Gastrocnemius medialis (tissue), 4 donors: Measurements from ENCODE around the gene GHRL. TPM values are rescaled to one million over a fixed set of nuclear protein-coding genes. Genes with fewer than 3 reads are reported as not detected.

ENCODE experiments used
- ATAC-seq, 2 donors: fragments of 150-250 bp; one replicate each; pipeline ENCODE4 v1.9.1; 2016
- DNase-seq, 2 donors: peaks; one replicate each; pipeline ENCODE4 v3.0.0-alpha.2; 2019
- H3K27ac ChIP-seq, 4 donors: fragments of 200-600 bp; sonication (generic); 1 replicate in 1 of 4; 2 replicates in 3 of 4; pipeline ENCODE4 v1.5.1; 2016 to 2018; ENCODE audit warnings: mild to moderate bottlenecking in 2 of 4, moderate library complexity in 1 of 4
- H3K27me3 ChIP-seq, 3 donors: fragments of 200-600 bp; sonication (generic) in 2 of 3; 1 replicate in 1 of 3; 2 replicates in 2 of 3; pipeline versions ENCODE4 v1.5.1 to v1.6.0; 2016 to 2019; ENCODE audit warnings: mild to moderate bottlenecking in 1 of 3, moderate library complexity in 1 of 3
- H3K36me3 ChIP-seq, 2 donors: fragments of 200-600 bp; sonication (generic) in 1 of 2; one replicate each; pipeline ENCODE4 v1.5.1; 2017 to 2018
- H3K4me1 ChIP-seq, 2 donors: fragments of 200-600 bp; sonication (generic) in 1 of 2; one replicate each; pipeline ENCODE4 v1.5.1; 2016 to 2017; ENCODE audit warnings: mild to moderate bottlenecking in 2 of 2
- H3K4me3 ChIP-seq, 4 donors: fragments of 200-600 bp; sonication (generic) in 3 of 4; 1 replicate in 1 of 4; 2 replicates in 3 of 4; pipeline ENCODE4 v1.5.1; 2016 to 2019; ENCODE audit warnings: mild to moderate bottlenecking in 2 of 4
- H3K9me3 ChIP-seq, 3 donors: fragments of 200-600 bp; sonication (generic) in 2 of 3; 1 replicate in 1 of 3; 2 replicates in 2 of 3; pipeline ENCODE4 v1.5.1; 2016 to 2019
- POLR2A ChIP-seq, 2 donors: fragments of 450-650 bp; IDR thresholded peaks; one replicate each; pipeline ENCODE4 v1.6.1; 2017; ENCODE audit warnings: antibody characterized with exemption in 2 of 2, mild to moderate bottlenecking in 2 of 2, moderate library complexity in 2 of 2
- in situ Hi-C, 4 donors: fragments of 200-750 bp; cut with MboI; loops; one replicate each; pipeline versions ENCODE4 v1.15.0 to v1.8.0; 2017; ENCODE audit warnings: low sequenced_read_pairs in 4 of 4
- intact Hi-C: fragments of 100-400 bp; cut with DNase I; formaldehyde crosslinking; loops from one replicate; pipeline ENCODE4 v1.15.1; 2023; ENCODE audit warnings: low total_unique reads
- total RNA-seq, 4 donors: library from RNA; depleted of rRNA; stranded (reverse); fragments of >200 nt; gene quantifications; one replicate each; pipeline versions ENCODE4 v1.1.0 to v1.2.3, GENCODE V29; 2016
- TF ChIP-seq, protein P1 (sequence below), 5 experiments: fragments of 450-650 bp in 3 of 5; fragments of 200-600 bp in 2 of 5; sonication (generic) in 2 of 5; IDR thresholded peaks in 4 of 5; conservative IDR thresholded peaks in 1 of 5; 1 replicate in 4 of 5; 2 replicates in 1 of 5; pipeline ENCODE4 v1.5.1; 2016 to 2019; ENCODE audit warnings: antibody characterized with exemption in 5 of 5, mild to moderate bottlenecking in 3 of 5, moderate library complexity in 3 of 5

GHRL gene
- total RNA-seq, 4 donors from 2014 or later = not detected

DNA sequence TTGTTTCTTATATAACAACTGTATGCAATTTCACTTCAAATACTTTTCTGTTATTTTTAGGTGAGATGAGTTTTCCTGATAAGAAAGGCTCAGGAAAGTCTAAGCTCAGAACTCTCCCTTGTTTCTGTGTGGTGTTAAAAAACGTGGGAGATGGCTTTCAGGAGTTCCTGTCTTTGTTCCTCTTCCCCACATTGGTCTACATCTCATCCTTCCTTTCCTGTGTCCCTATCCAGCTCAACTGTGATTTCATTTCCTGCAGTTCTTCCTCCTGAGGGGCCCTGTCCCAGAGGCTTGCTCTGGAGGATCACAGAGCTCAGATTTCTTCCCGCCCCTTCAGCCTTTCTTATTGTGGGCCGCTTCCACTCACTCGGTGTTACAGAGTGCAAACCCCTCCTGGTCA lies 17.0 kb upstream of the GHRL start:
- H3K27me3 ChIP-seq = no peaks in the 10 kb centered on the region
- TF ChIP-seq POLR2A (IDR thresholded peaks at IDR 0.05) = no peak
- H3K4me1 ChIP-seq = peaks cover 0 to 6% of the 10 kb centered on the region in 2 donors
- H3K36me3 ChIP-seq = peaks cover 0 to 85% of the 10 kb centered on the region in 2 donors
- peak overlapping the region in 1 of 4 donors; percentile 25 for H3K27ac ChIP-seq
- intact Hi-C loops = no loop called here
- no peak overlapping the region for H3K4me3 ChIP-seq
- in situ Hi-C loops = no loop called here
- no peaks in the 10 kb centered on the region for H3K9me3 ChIP-seq
- ATAC-seq (no peak), DNase-seq (no peak)

DNA sequence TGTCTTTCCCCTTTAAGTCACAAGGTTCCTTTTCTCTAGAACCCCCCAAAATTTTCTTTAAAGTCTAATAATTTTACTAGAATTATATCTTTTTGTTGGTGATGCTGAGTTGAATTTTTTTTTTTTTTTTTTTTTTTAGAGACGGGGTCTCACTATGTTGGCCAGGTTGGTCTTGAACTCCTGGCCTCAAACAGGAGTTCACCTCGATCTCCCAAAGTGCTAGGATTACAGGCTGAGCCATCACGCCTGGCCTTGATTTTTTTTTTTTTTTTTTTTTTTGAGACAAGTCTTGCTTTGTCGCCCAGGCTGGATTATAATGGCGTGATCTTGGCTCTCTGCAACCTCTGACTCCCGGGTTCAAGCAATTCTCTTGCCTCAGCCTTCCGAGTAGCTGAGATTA lies 15.9 kb upstream of the GHRL start:
- no peaks in the 10 kb centered on the region for H3K9me3 ChIP-seq
- intact Hi-C loops = no loop called here
- no peak overlapping the region for H3K27ac ChIP-seq
- no peak overlapping the region for H3K4me3 ChIP-seq
- ATAC-seq (no peak), DNase-seq (no peak)
- TF ChIP-seq, protein P1, sequence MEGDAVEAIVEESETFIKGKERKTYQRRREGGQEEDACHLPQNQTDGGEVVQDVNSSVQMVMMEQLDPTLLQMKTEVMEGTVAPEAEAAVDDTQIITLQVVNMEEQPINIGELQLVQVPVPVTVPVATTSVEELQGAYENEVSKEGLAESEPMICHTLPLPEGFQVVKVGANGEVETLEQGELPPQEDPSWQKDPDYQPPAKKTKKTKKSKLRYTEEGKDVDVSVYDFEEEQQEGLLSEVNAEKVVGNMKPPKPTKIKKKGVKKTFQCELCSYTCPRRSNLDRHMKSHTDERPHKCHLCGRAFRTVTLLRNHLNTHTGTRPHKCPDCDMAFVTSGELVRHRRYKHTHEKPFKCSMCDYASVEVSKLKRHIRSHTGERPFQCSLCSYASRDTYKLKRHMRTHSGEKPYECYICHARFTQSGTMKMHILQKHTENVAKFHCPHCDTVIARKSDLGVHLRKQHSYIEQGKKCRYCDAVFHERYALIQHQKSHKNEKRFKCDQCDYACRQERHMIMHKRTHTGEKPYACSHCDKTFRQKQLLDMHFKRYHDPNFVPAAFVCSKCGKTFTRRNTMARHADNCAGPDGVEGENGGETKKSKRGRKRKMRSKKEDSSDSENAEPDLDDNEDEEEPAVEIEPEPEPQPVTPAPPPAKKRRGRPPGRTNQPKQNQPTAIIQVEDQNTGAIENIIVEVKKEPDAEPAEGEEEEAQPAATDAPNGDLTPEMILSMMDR (IDR thresholded peaks at IDR 0.05 in 4 of 5, conservative IDR thresholded peaks at IDR 0.05 in 1 of 5) = no peak
- TF ChIP-seq POLR2A (IDR thresholded peaks at IDR 0.05) = no peak
- peaks cover 0 to 6% of the 10 kb centered on the region in 2 donors for H3K4me1 ChIP-seq
- in situ Hi-C loops = no loop called here
- peaks cover 0 to 85% of the 10 kb centered on the region in 2 donors for H3K36me3 ChIP-seq
- H3K27me3 ChIP-seq = no peaks in the 10 kb centered on the region

DNA sequence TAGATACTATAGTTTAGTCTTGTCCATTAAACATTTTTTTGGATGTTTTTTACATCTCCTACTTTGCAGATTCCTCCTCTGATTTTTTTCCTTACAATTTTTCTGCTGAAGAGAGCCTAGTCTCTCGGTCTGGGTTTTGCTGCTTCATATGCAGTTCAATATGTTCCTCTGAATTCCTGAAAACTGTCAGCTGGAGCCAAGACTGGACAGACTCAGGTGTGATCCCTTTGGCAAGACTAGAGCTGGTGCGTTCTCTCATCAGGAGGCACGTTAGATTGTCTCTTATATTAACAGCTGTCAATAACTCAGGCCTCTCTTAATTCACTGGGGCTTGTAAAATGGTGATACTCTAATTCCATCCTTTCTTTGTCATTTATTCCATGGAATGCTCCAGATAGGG lies 13.4 kb upstream of the GHRL start:
- Histone ChIP-seq H3K4me3 (no peak overlapping the region), H3K9me3 (no peaks in the 10 kb centered on the region), H3K27ac (peak overlapping the region in 3 of 4 donors; percentile 23 to 55 (median 38)), H3K4me1 (peaks cover 0 to 6% of the 10 kb centered on the region in 2 donors), H3K27me3 (no peaks in the 10 kb centered on the region), H3K36me3 (peaks cover 0 to 88% of the 10 kb centered on the region in 2 donors)
- TF ChIP-seq, protein P1 (IDR thresholded peaks at IDR 0.05 in 4 of 5, conservative IDR thresholded peaks at IDR 0.05 in 1 of 5) = no peak
- TF ChIP-seq POLR2A (IDR thresholded peaks at IDR 0.05) = no peak
- in situ Hi-C loops (no loop called here), intact Hi-C loops (no loop called here)
- no peak for DNase-seq
- no peak for ATAC-seq

DNA sequence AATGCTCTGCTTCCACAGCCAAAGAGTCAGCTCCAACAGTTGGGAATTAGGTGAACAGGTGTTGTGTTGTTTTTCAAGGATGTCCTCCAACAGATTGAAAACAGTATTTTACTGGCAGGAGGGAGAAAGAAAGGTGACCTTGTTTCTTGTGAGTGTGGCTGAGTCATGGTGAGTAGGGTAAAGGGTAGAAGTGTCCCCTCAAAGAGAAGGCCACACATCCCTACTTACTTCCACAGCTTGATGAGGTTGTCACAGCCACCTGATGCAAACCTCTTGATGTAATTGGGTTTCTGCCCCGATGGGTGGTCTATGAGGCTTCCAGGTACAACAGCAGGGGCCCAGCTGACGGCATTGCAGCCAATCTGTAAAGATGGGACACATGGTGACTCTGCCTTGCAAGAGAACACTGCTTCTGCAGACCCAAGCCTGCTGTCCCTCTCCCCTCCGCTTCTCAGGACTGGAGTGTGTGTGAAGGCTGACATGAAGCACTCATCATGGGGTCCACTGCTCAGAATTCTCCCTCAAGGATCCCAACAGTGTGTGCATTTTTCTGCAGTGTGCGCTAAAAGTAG lies 12.7 kb upstream of the GHRL start:
- in situ Hi-C loops = no loop called here
- TF ChIP-seq, protein P1 (IDR thresholded peaks at IDR 0.05 in 4 of 5, conservative IDR thresholded peaks at IDR 0.05 in 1 of 5) = no peak
- TF ChIP-seq POLR2A (IDR thresholded peaks at IDR 0.05) = no peak
- H3K36me3 ChIP-seq = peaks cover 0 to 88% of the 10 kb centered on the region in 2 donors
- H3K9me3 ChIP-seq = no peaks in the 10 kb centered on the region
- ATAC-seq = peak; percentile 22 to 35
- H3K27ac ChIP-seq = peak overlapping the region; percentile 23 to 55 (median 28)
- H3K4me1 ChIP-seq = peaks cover 0 to 6% of the 10 kb centered on the region in 2 donors
- intact Hi-C loops = no loop called here
- DNase-seq = no peak
- no peaks in the 10 kb centered on the region for H3K27me3 ChIP-seq
- H3K4me3 ChIP-seq = no peak overlapping the region

DNA sequence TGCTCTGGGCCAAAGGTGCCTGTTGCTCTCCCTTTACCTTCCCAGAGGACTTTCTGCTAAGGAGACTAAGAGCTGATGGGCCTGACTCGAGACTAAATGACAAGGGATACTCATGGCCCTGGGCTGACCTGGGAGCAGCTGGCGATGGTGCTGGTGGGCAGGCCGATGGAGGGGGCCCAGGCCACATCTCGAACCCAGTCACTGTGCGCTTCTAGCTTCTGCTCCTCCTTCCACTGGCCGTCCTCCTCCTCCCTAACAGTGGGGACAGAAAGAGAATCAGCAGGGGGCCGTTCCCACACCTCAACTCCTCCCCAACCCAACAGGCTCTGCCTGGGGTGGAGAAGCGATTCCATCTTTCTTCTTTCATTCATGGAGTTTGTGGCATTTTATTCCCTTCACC lies 12.2 kb upstream of the GHRL start:
- H3K27ac ChIP-seq = peak overlapping the region; percentile 23 to 55 (median 28)
- ATAC-seq = no peak
- DNase-seq = no peak
- intact Hi-C loops = no loop called here
- peaks cover 0 to 6% of the 10 kb centered on the region in 2 donors for H3K4me1 ChIP-seq
- H3K27me3 ChIP-seq = no peaks in the 10 kb centered on the region
- peaks cover 0 to 88% of the 10 kb centered on the region in 2 donors for H3K36me3 ChIP-seq
- TF ChIP-seq, protein P1 (IDR thresholded peaks at IDR 0.05 in 4 of 5, conservative IDR thresholded peaks at IDR 0.05 in 1 of 5) = no peak
- TF ChIP-seq POLR2A (IDR thresholded peaks at IDR 0.05) = no peak
- H3K4me3 ChIP-seq = no peak overlapping the region
- no peaks in the 10 kb centered on the region for H3K9me3 ChIP-seq
- in situ Hi-C loops = no loop called here
